Kidney epithelial cell (primary cell): ENCODE results near the gene CD160. TPM values are rescaled to one million over a fixed set of nuclear protein-coding genes. Genes with fewer than 3 reads are reported as not detected.
"Not testable (repeated sequence)": the region's sequence is repeated elsewhere in the genome, so short reads cannot be mapped to it uniquely, and the experiment has no call there.

Experiments used
- DNase-seq: peaks from one replicate; pipeline ENCODE4 v3.0.0-alpha.2; 2010; ENCODE audit warnings: low read depth
- H3K27me3 ChIP-seq: 2 replicates; pipeline ENCODE4 v1.6.0; 2011; ENCODE audit warnings: low read length; ENCODE audit not compliant: control insufficient read depth, insufficient read depth
- H3K36me3 ChIP-seq: 2 replicates; pipeline ENCODE4 v1.5.1; 2011; ENCODE audit warnings: low read length; ENCODE audit not compliant: control insufficient read depth, insufficient read depth
- H3K4me3 ChIP-seq: 2 replicates; pipeline ENCODE4 v1.5.1; 2011; ENCODE audit warnings: low read depth, mild to moderate bottlenecking, control low read depth, low read length
- total RNA-seq: library from RNA; depleted of rRNA; stranded (reverse); fragments of >200 nt; gene quantifications from 2 replicates; pipeline ENCODE4 v1.2.3, GENCODE V29; 2015
- TF ChIP-seq, protein P1 (sequence below): IDR thresholded peaks from 2 replicates; pipeline ENCODE4 v1.5.1; 2011; ENCODE audit warnings: mild to moderate bottlenecking, moderate library complexity, low read length, control low read depth, inconsistent platforms; ENCODE audit not compliant: insufficient read depth, poor library complexity, severe bottlenecking

Gene CD160, protein sequence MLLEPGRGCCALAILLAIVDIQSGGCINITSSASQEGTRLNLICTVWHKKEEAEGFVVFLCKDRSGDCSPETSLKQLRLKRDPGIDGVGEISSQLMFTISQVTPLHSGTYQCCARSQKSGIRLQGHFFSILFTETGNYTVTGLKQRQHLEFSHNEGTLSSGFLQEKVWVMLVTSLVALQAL
- not detected in 2 replicates for total RNA-seq

GRCh38 chr1:145719230-145720079, at the start of gene CD160:
CD160 (plus strand) TSS chr1:145719499; CDS start chr1:145728328, 8,829 bp downstream.
- no peak for DNase-seq
- Histone ChIP-seq H3K27me3 (peaks cover 2% of the 10 kb centered on the region), H3K36me3 (no peaks in the 10 kb centered on the region), H3K4me3 (no peak within 1 kb of the TSS)
- TF ChIP-seq, protein P1, sequence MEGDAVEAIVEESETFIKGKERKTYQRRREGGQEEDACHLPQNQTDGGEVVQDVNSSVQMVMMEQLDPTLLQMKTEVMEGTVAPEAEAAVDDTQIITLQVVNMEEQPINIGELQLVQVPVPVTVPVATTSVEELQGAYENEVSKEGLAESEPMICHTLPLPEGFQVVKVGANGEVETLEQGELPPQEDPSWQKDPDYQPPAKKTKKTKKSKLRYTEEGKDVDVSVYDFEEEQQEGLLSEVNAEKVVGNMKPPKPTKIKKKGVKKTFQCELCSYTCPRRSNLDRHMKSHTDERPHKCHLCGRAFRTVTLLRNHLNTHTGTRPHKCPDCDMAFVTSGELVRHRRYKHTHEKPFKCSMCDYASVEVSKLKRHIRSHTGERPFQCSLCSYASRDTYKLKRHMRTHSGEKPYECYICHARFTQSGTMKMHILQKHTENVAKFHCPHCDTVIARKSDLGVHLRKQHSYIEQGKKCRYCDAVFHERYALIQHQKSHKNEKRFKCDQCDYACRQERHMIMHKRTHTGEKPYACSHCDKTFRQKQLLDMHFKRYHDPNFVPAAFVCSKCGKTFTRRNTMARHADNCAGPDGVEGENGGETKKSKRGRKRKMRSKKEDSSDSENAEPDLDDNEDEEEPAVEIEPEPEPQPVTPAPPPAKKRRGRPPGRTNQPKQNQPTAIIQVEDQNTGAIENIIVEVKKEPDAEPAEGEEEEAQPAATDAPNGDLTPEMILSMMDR = no peak

GRCh38 chr1:145670995-145671745, 48.1 kb upstream of the CD160 start:
- H3K4me3 ChIP-seq, DNase-seq, H3K27me3 ChIP-seq, H3K36me3 ChIP-seq: not testable (repeated sequence)

DNA sequence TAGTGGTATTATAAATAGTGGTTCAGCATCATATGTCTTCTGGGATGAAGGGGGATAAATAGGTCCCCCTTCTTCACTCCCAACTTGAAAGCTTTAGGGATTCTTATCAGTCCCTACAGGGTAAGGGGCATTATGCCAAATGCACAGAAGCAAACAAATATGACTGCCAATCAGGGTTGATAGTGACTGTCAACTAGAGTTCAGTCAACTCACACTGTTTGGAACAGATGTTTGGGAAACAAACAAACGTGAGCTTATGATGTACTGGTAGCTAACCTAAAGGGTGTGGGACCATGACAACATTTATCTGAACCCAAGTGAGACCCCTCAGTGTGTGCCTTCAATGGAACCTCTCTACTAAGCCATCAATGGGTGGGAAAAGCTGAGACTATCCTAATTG, 46.1 kb upstream of the CD160 start:
- not testable (repeated sequence) for H3K36me3 ChIP-seq, H3K27me3 ChIP-seq, DNase-seq, H3K4me3 ChIP-seq

GRCh38 chr1:145684858-145685257, 34.4 kb upstream of the CD160 start:
- H3K27me3 ChIP-seq, DNase-seq, H3K4me3 ChIP-seq, H3K36me3 ChIP-seq: not testable (repeated sequence)

- not testable (repeated sequence) for H3K36me3 ChIP-seq, H3K27me3 ChIP-seq, H3K4me3 ChIP-seq, DNase-seq
These were observed 33.2 kb upstream of the CD160 start for GRCh38 chr1:145686078-145686477.

DNA sequence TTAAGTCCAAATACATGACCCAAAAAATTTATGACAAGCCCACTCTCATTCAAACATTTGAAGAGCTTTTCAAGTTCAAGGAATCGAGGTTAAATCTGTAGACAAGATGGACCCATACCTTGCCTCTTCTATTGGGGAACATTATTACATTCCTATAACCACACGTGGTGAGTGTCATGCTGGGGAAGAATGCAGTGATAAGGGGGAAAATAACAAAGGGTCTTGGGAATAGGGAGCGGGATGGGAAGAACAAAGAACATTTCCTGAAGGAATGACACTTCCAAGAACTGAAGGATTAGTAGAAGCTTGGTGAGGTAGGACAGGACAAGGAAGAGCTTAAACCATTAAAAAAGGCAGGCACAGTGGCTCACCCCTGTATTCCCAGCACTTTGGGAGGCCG, 31.0 kb upstream of the CD160 start:
- TF ChIP-seq, protein P1 = no peak
- Histone ChIP-seq H3K4me3 (no peak overlapping the region), H3K27me3 (no peaks in the 10 kb centered on the region), H3K36me3 (no peaks in the 10 kb centered on the region)
- no peak for DNase-seq

DNA sequence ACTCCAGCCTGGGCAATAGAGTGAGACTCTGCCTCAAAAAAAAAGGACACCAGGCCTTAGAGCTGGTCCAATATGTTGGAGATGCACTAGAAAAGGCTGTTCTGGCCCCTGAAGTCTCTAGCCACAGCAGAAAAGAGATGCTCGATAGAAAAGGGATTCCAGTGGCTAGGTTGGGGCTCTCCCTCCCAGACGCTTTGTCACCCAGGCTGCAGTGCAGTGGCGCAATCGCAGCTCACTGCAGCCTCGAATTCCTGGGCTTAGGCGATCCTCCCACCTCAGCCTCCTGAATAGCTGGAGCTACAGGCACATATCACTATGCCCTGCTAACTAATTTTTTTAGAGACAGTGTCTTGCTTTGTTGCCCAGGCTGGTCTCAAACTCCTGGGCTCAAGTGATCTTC, 30.4 kb upstream of the CD160 start:
- Histone ChIP-seq H3K36me3 (no peaks in the 10 kb centered on the region), H3K27me3 (no peaks in the 10 kb centered on the region), H3K4me3 (no peak overlapping the region)
- TF ChIP-seq, protein P1 = no peak
- DNase-seq = no peak
